H9 (cell line): Measurements from ENCODE around the gene IL1RAPL1. TPM values are rescaled to one million over a fixed set of nuclear protein-coding genes. Genes with fewer than 3 reads are reported as not detected.

ENCODE experiments used
- DNase-seq: peaks from one replicate; pipeline ENCODE4 v3.0.0-alpha.2; 2017
- H2AFZ ChIP-seq: one replicate; pipeline ENCODE4 v1.6.1; 2013; ENCODE audit warnings: mild to moderate bottlenecking, low read length, control low read depth, moderate library complexity
- H2AK5ac ChIP-seq: 2 replicates; pipeline ENCODE4 v1.6.1; 2013; ENCODE audit warnings: low read length, control low read depth, mixed read lengths; ENCODE audit not compliant: insufficient read length
- H2BK120ac ChIP-seq: one replicate; pipeline ENCODE4 v1.6.1; 2013; ENCODE audit warnings: low read depth, mild to moderate bottlenecking, low read length, control low read depth, inconsistent platforms; ENCODE audit not compliant: poor library complexity, severe bottlenecking
- H2BK12ac ChIP-seq: 2 replicates; pipeline ENCODE4 v1.6.1; 2013; ENCODE audit warnings: low read length, control low read depth, mixed read lengths, low read depth; ENCODE audit not compliant: insufficient read length
- H2BK15ac ChIP-seq: 2 replicates; pipeline ENCODE4 v1.6.1; 2013; ENCODE audit warnings: low read depth, low read length, control low read depth
- H2BK20ac ChIP-seq: one replicate; pipeline ENCODE4 v1.6.1; 2013; ENCODE audit warnings: low read depth, mild to moderate bottlenecking, low read length, control low read depth, inconsistent platforms; ENCODE audit not compliant: poor library complexity, severe bottlenecking
- H2BK5ac ChIP-seq: 2 replicates; pipeline ENCODE4 v1.6.1; 2013; ENCODE audit warnings: low read length, control low read depth, mixed read lengths; ENCODE audit not compliant: insufficient read length
- H3K14ac ChIP-seq: 2 replicates; pipeline ENCODE4 v1.6.1; 2013; ENCODE audit warnings: low read length, control low read depth; ENCODE audit not compliant: insufficient read depth
- H3K18ac ChIP-seq: 2 replicates; pipeline ENCODE4 v1.6.1; 2013; ENCODE audit warnings: low read depth, mild to moderate bottlenecking, mixed read lengths, low read length, control low read depth; ENCODE audit not compliant: insufficient read length
- H3K23ac ChIP-seq: 2 replicates; pipeline ENCODE4 v1.6.1; 2013; ENCODE audit warnings: low read length, control low read depth, mixed read lengths, low read depth; ENCODE audit not compliant: insufficient read length
- H3K23me2 ChIP-seq: 2 replicates; pipeline ENCODE4 v1.6.1; 2013; ENCODE audit warnings: low read depth, mild to moderate bottlenecking, mixed read lengths, low read length, control low read depth; ENCODE audit not compliant: insufficient read length, poor library complexity, severe bottlenecking
- H3K27ac ChIP-seq: 2 replicates; pipeline ENCODE4 v1.5.1; 2013; ENCODE audit warnings: low read length, control low read depth, mixed read lengths, low read depth; ENCODE audit not compliant: insufficient read length
- H3K27me3 ChIP-seq: 2 replicates; pipeline ENCODE4 v1.6.1; 2013; ENCODE audit warnings: low read length, control low read depth, inconsistent platforms; ENCODE audit not compliant: insufficient read depth
- H3K4ac ChIP-seq: 2 replicates; pipeline ENCODE4 v1.6.1; 2013; ENCODE audit warnings: low read depth, mild to moderate bottlenecking, control low read depth, inconsistent platforms, low read length, moderate library complexity
- H3K4me1 ChIP-seq: 2 replicates; pipeline ENCODE4 v1.6.1; 2013; ENCODE audit warnings: low read length, control low read depth, inconsistent platforms; ENCODE audit not compliant: insufficient read depth
- H3K4me2 ChIP-seq: 2 replicates; pipeline ENCODE4 v1.6.1; 2013; ENCODE audit warnings: low read length, control low read depth, mixed read lengths; ENCODE audit not compliant: insufficient read length, insufficient read depth
- H3K56ac ChIP-seq: 2 replicates; pipeline ENCODE4 v1.6.1; 2013; ENCODE audit warnings: low read depth, mild to moderate bottlenecking, mixed read lengths, low read length, control low read depth; ENCODE audit not compliant: insufficient read length
- H3K79me1 ChIP-seq: 2 replicates; pipeline ENCODE4 v1.6.1; 2013; ENCODE audit warnings: low read depth, mild to moderate bottlenecking, moderate library complexity, low read length, control low read depth, inconsistent platforms; ENCODE audit not compliant: insufficient read depth, poor library complexity, severe bottlenecking
- H3K79me2 ChIP-seq: 2 replicates; pipeline ENCODE4 v1.6.1; 2013; ENCODE audit warnings: low read length, control low read depth, inconsistent platforms; ENCODE audit not compliant: insufficient read depth
- H3K9ac ChIP-seq: 2 replicates; pipeline ENCODE4 v1.6.1; 2013; ENCODE audit warnings: low read length, control low read depth, mixed read lengths; ENCODE audit not compliant: insufficient read length; ENCODE audit errors: extremely low read depth
- H3K9me3 ChIP-seq: one replicate; pipeline ENCODE4 v1.6.1; 2013; ENCODE audit warnings: low read depth, low read length, inconsistent platforms; ENCODE audit not compliant: control insufficient read depth
- H3T11ph ChIP-seq: one replicate; pipeline ENCODE4 v1.6.1; 2013; ENCODE audit warnings: mild to moderate bottlenecking, low read length, control low read depth, inconsistent platforms
- H4K20me1 ChIP-seq: one replicate; pipeline ENCODE4 v1.6.1; 2013; ENCODE audit not compliant: control insufficient read depth, insufficient read length, insufficient read depth
- H4K5ac ChIP-seq: 2 replicates; pipeline ENCODE4 v1.6.1; 2013; ENCODE audit warnings: low read depth, mild to moderate bottlenecking, mixed read lengths, low read length, control low read depth; ENCODE audit not compliant: insufficient read length
- H4K8ac ChIP-seq: replicated peaks from 2 replicates; pipeline ENCODE4 v1.6.1; 2013; ENCODE audit warnings: low read length, control low read depth, mixed read lengths, low read depth; ENCODE audit not compliant: insufficient read length
- H4K91ac ChIP-seq: 2 replicates; pipeline ENCODE4 v1.6.1; 2013; ENCODE audit warnings: low read depth, mild to moderate bottlenecking, moderate library complexity, mixed read lengths, low read length, control low read depth; ENCODE audit not compliant: insufficient read length
- H3K27ac Mint-ChIP-seq, 3 experiments: 2 replicates in 2 of 3; 3 replicates in 1 of 3; pipeline ENCODE4 v1.8.0; 2020 to 2021; ENCODE audit warnings: mixed read lengths in 3 of 3, mild to moderate bottlenecking in 1 of 3, moderate library complexity in 1 of 3
- H3K27me3 Mint-ChIP-seq: 2 replicates; pipeline ENCODE4 v1.8.0; 2021; ENCODE audit warnings: low read depth, mild to moderate bottlenecking, moderate library complexity, mixed read lengths
- H3K36me3 Mint-ChIP-seq, 3 experiments: 2 replicates in 2 of 3; 3 replicates in 1 of 3; pipeline ENCODE4 v1.8.0; 2020 to 2021; ENCODE audit warnings: low read depth in 3 of 3, mixed read lengths in 3 of 3; ENCODE audit not compliant: insufficient read depth in 1 of 3
- H3K4me1 Mint-ChIP-seq, 2 experiments: 2 replicates each; pipeline ENCODE4 v1.8.0; 2020; ENCODE audit warnings: mixed read lengths in 2 of 2
- H3K4me3 Mint-ChIP-seq, 2 experiments: 2 replicates in 1 of 2; 3 replicates in 1 of 2; pipeline ENCODE4 v1.8.0; 2020 to 2021; ENCODE audit warnings: mild to moderate bottlenecking in 2 of 2, mixed read lengths in 2 of 2, moderate library complexity in 1 of 2
- H3K9me3 Mint-ChIP-seq, 2 experiments: 2 replicates in 1 of 2; 3 replicates in 1 of 2; pipeline ENCODE4 v1.8.0; 2020; ENCODE audit warnings: mild to moderate bottlenecking in 2 of 2, mixed read lengths in 2 of 2, moderate library complexity in 1 of 2
- CTCF ChIP-seq: fragments of 200-600 bp; sonication (generic); conservative IDR thresholded peaks from 3 replicates; pipeline ENCODE4 v1.8.0; 2021; ENCODE audit warnings: antibody characterized with exemption, mild to moderate bottlenecking
- total RNA-seq: library from RNA; stranded (reverse); gene quantifications from 2 replicates; pipeline ENCODE4 v1.2.1, GENCODE V29; 2021

Gene IL1RAPL1
- total RNA-seq, 1 experiment from 2014 or later = 0.31 TPM

- TF ChIP-seq CTCF = no peak
These were observed 1074.0 kb downstream of the IL1RAPL1 start for GRCh38 chrX:29661290-29661689.

More at GRCh38 chrX:29661290-29661689, 1074.0 kb downstream of the IL1RAPL1 start:
- Histone ChIP-seq H2BK120ac (no peak overlapping the region), H4K20me1 (no peaks in the 10 kb centered on the region), H3K79me1 (no peaks in the 10 kb centered on the region), H3K27me3 (no peaks in the 10 kb centered on the region; the same call in 1 of the 2 replicates), H2AK5ac (no peak overlapping the region), H3K9ac (no peak overlapping the region), H3K79me2 (no peaks in the 10 kb centered on the region), H3K56ac (no peak overlapping the region), H3K4me1 (no peaks in the 10 kb centered on the region; the same call in 1 of the 2 replicates), H4K5ac (no peak overlapping the region), H4K91ac (no peak overlapping the region), H3T11ph (no peak overlapping the region), H3K27ac (no peak overlapping the region), H2BK20ac (no peak overlapping the region), H3K23ac (no peak overlapping the region), H2BK15ac (no peak overlapping the region), H3K4ac (no peak overlapping the region), H2AFZ (no peak overlapping the region), H2BK12ac (no peak overlapping the region), H4K8ac (no peak overlapping the region), H3K18ac (no peak overlapping the region), H2BK5ac (no peak overlapping the region), H3K23me2 (no peaks in the 10 kb centered on the region), H3K9me3 (no peaks in the 10 kb centered on the region), H3K14ac (no peak overlapping the region), H3K4me2 (no peak overlapping the region)
- Mint-ChIP-seq H3K4me1 (peaks cover 4 to 8% of the 10 kb centered on the region in 2 experiments; a peak in 3 of 4 replicates), H3K27ac (no peak overlapping the region), H3K4me3 (no peak overlapping the region), H3K9me3 (peaks cover 0 to 56% of the 10 kb centered on the region in 2 experiments; a peak in 4 of 5 replicates), H3K27me3 (no peaks in the 10 kb centered on the region), H3K36me3 (no peaks in the 10 kb centered on the region)
- no peak for DNase-seq
